ENCODE measurements around the gene LRSAM1.

- no peak for TF ChIP-seq POLR2A (IDR thresholded peaks at IDR 0.05)
- TF ChIP-seq, protein P1, sequence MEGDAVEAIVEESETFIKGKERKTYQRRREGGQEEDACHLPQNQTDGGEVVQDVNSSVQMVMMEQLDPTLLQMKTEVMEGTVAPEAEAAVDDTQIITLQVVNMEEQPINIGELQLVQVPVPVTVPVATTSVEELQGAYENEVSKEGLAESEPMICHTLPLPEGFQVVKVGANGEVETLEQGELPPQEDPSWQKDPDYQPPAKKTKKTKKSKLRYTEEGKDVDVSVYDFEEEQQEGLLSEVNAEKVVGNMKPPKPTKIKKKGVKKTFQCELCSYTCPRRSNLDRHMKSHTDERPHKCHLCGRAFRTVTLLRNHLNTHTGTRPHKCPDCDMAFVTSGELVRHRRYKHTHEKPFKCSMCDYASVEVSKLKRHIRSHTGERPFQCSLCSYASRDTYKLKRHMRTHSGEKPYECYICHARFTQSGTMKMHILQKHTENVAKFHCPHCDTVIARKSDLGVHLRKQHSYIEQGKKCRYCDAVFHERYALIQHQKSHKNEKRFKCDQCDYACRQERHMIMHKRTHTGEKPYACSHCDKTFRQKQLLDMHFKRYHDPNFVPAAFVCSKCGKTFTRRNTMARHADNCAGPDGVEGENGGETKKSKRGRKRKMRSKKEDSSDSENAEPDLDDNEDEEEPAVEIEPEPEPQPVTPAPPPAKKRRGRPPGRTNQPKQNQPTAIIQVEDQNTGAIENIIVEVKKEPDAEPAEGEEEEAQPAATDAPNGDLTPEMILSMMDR (IDR thresholded peaks at IDR 0.05), result no peak
Measured at GRCh38 chr9:127463382-127463781, 12.1 kb downstream of the LRSAM1 start.

Data from testis (tissue), 2 donors.